Esophagus squamous epithelium (tissue), 4 donors: ENCODE measurements around the gene PGAM4.

ENCODE experiments used
- CTCF ChIP-seq, 6 experiments: fragments of 450-650 bp in 4 of 6; fragments of 200-600 bp in 2 of 6; sonication (generic) in 2 of 6; IDR thresholded peaks; one replicate each; pipeline ENCODE4 v1.5.1; 2016 to 2019; ENCODE audit warnings: antibody characterized with exemption in 6 of 6, mild to moderate bottlenecking in 4 of 6, moderate library complexity in 4 of 6
- POLR2A ChIP-seq, 4 donors: fragments of 450-650 bp; IDR thresholded peaks; one replicate each; pipeline ENCODE4 v1.6.1; 2017; ENCODE audit warnings: antibody characterized with exemption in 4 of 4, mild to moderate bottlenecking in 4 of 4, moderate library complexity in 3 of 4

- TF ChIP-seq CTCF (IDR thresholded peaks at IDR 0.05) (no peak), POLR2A (IDR thresholded peaks at IDR 0.05) (no peak)
Measured at GRCh38 chrX:77977518-77977917, 8.1 kb upstream of the PGAM4 start.
